Heart right ventricle (tissue), 16 donors: ENCODE results near the gene SLC25A34. TPM values are rescaled to one million over a fixed set of nuclear protein-coding genes. Genes with fewer than 3 reads are reported as not detected.

Source experiments
- ATAC-seq, 8 donors: fragments of 200-7000 bp; cut with Tn5 transposase; one replicate each; pipeline ENCODE4 v1.9.1; 2020; ENCODE audit warnings: mild to moderate bottlenecking in 8 of 8, moderate library complexity in 8 of 8, moderate number of reproducible peaks in 1 of 8
- DNase-seq, 2 donors: peaks; one replicate each; pipeline ENCODE4 v3.0.0-alpha.2; 2020
- H3K27ac ChIP-seq, 10 donors: fragments of 200-600 bp; sonication (generic) in 2 of 10; one replicate each; pipeline versions ENCODE4 v1.5.0 to v1.8.0; 2020 to 2022; ENCODE audit warnings: mild to moderate bottlenecking in 3 of 10
- H3K27me3 ChIP-seq, 7 donors: fragments of 200-600 bp; one replicate each; pipeline ENCODE4 v1.8.0; 2021 to 2022; ENCODE audit warnings: mild to moderate bottlenecking in 2 of 7
- H3K36me3 ChIP-seq, 9 donors: fragments of 200-600 bp; sonication (generic) in 1 of 9; one replicate each; pipeline versions ENCODE4 v1.5.0 to v1.8.0; 2020 to 2022; ENCODE audit warnings: mild to moderate bottlenecking in 2 of 9
- H3K4me1 ChIP-seq, 9 donors: fragments of 200-600 bp; sonication (generic) in 1 of 9; one replicate each; pipeline versions ENCODE4 v1.5.0 to v1.8.0; 2020 to 2022; ENCODE audit warnings: mild to moderate bottlenecking in 4 of 9
- H3K4me3 ChIP-seq, 10 donors: fragments of 200-600 bp; sonication (generic) in 2 of 10; one replicate each; pipeline versions ENCODE4 v1.5.0 to v1.8.0; 2020 to 2022; ENCODE audit warnings: mild to moderate bottlenecking in 7 of 10, moderate library complexity in 2 of 10
- H3K9me3 ChIP-seq, 11 donors: fragments of 200-600 bp in 10 of 11; sonication (generic) in 2 of 11; one replicate each; pipeline versions ENCODE4 v1.5.0 to v1.8.0; 2013 to 2022; ENCODE audit warnings: mild to moderate bottlenecking in 2 of 11, control low read depth in 1 of 11, moderate library complexity in 1 of 11
- WGBS, 2 donors: extraction: QIAGEN DNeasy Blood & Tissue Kit; methylation state at CpG; one replicate each; pipeline ENCODE4 v1.1.7; 2013; ENCODE audit warnings: inconsistent platforms in 1 of 2; 5-methylcytosine and 5-hydroxymethylcytosine counted together
- intact Hi-C, 10 donors: fragments of 100-400 bp; cut with DNase I; formaldehyde crosslinking; loops; one replicate each; pipeline versions ENCODE4 v1.11.1 to v1.14.2; 2022
- polyA plus RNA-seq, 2 donors: library from polyadenylated mRNA; stranded (reverse); fragments of 200-250 nt; gene quantifications; one replicate each; pipeline ENCODE4 v1.2.3, GENCODE V29; 2013
- total RNA-seq, 10 donors: library from RNA; stranded (reverse); fragmentation: NEBNext Ultra II Directional in 3 of 10; extraction: Animal tissue kit (Norgen Biotek cat#: 25700) in 3 of 10; gene quantifications; one replicate each; pipeline versions ENCODE4 v1.2.1 to v1.2.4, GENCODE V29; 2021 to 2023
- TF ChIP-seq, protein P1 (sequence below), 9 donors: fragments of 200-600 bp; sonication (generic) in 2 of 9; IDR thresholded peaks; one replicate each; pipeline versions ENCODE4 v1.5.0 to v1.8.0; 2021 to 2022; ENCODE audit warnings: antibody characterized with exemption in 9 of 9, mild to moderate bottlenecking in 5 of 9, moderate library complexity in 1 of 9
- donor health status: Arrhythmogenic right ventricular cardiomyopathy.
- donor health status: ischemic (EF 13 %, LVEDD 7.1; RV severe dilation, severe dysfunction).
- donor health status: healthy with polysubstance abuse.
- donor health status: DM: no; HTN: yes; CAD: no.
- donor health status: DM: no; HTN: no; CAD: no.
- donor health status: ischemic (EF 25% LVEDD 6.9; RV normal size, moderate dysfunction).
- donor health status: ischemic (EF 25% LVEDD 5.7; RV mildly dilated, moderate dysfunction).
- donor health status: healthy.
- donor health status: DM: yes; HTN: yes; CAD: no.
- donor health status: Ischemic cardiomyopathy.
- donor health status: ischemic (EF 35%, LVEDD 5.7; RV mildly dilated, moderate dysfunction).
- donor health status: nonischemic (EF 11% LVEDD 7.7; RV severe dilation, severe dysfunction).
- donor health status: DM: yes; HTN: yes; CAD: no.
- donor health status: PGD.
- donor health status: ischemic (EF 29% LVEDD 5.4; RV normal size, mild dysfunction).
- donor health status: nonischemic (EF 23%, LVEDD 6.1; RV moderate dilation, normal function).

SLC25A34 gene
- total and polyA plus RNA-seq, 12 donors = 1.1 to 44.9 (median 13.6) TPM

DNA sequence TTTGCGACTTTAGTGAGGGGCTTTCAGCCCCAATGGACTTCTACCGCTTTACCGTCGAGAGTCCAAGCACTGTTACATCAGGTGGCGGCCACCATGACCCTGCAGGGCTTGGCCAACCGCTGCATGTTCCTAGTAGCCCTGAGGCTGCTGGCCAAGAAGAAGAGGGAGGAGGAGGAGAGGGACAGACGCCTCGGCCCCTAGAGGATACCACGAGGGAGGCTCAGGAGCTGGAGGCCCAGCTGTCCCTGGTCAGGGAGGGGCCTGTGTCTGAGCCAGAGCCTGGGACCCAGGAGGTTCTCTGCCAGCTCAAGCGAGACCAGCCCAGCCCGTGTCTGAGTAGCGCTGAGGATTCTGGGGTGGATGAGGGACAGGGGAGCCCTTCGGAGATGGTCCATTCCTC lies 8.6 kb upstream of the SLC25A34 start:
- ATAC-seq (peak in 5 of 8 donors; percentile 2 to 15 (median 10)), DNase-seq (no peak)
- WGBS, 2 donors = 70 to 71% methylated on average over 13 of the region's 13 CpGs

DNA sequence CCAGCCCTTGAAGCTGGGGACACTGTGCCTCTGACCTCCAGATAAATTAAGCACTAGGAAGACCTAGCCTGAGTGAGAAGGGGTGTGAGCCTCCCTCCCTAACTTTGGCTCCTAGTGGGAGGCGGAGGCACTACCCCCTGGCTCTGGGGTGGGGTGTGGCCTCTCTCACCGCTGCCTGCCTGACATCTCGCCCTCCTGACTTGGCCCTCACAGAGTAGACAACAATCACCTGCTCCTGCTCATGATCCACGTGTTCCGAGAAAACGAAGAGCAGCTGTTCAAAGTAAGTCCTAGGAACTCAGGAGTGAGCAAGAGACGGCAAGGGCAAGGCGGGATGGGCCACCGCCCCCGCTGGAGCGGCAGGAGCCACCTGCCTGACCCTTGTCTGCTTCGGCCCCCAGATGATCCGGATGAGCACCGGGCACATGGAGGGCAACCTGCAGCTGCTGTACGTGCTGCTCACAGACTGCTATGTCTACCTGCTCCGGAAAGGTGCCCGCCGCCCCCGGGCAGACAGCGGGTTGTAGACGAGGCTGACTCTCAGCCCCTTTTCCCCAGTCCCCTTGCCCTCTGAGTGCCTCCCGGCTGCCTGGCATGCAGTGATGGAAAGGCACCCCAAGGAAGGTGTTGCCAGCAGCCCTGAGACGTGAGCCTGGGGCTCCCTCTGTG lies 8.1 kb upstream of the SLC25A34 start:
- H3K36me3 ChIP-seq = peaks cover 5 to 100% (median 82%) of the 10 kb centered on the region in 9 donors
- no peak overlapping the region for H3K4me3 ChIP-seq
- H3K27ac ChIP-seq = peak overlapping the region in 4 of 10 donors; percentile 13 to 48 (median 19)
- intact Hi-C loops = loop anchor here in 1 of 10 donors (10.0 kb wide), 1 partner anchor 63 kb away; no protein-coding TSS in a partner anchor
- no peaks in the 10 kb centered on the region for H3K9me3 ChIP-seq
- ATAC-seq (peak in 5 of 8 donors; percentile 30 to 50 (median 41)), DNase-seq (no peak)
- no peaks in the 10 kb centered on the region for H3K27me3 ChIP-seq
- peaks cover 0 to 17% (median 5%) of the 10 kb centered on the region in 9 donors for H3K4me1 ChIP-seq
- WGBS, 2 donors = 87% methylated on average over 23 of the region's 23 CpGs
- TF ChIP-seq, protein P1, sequence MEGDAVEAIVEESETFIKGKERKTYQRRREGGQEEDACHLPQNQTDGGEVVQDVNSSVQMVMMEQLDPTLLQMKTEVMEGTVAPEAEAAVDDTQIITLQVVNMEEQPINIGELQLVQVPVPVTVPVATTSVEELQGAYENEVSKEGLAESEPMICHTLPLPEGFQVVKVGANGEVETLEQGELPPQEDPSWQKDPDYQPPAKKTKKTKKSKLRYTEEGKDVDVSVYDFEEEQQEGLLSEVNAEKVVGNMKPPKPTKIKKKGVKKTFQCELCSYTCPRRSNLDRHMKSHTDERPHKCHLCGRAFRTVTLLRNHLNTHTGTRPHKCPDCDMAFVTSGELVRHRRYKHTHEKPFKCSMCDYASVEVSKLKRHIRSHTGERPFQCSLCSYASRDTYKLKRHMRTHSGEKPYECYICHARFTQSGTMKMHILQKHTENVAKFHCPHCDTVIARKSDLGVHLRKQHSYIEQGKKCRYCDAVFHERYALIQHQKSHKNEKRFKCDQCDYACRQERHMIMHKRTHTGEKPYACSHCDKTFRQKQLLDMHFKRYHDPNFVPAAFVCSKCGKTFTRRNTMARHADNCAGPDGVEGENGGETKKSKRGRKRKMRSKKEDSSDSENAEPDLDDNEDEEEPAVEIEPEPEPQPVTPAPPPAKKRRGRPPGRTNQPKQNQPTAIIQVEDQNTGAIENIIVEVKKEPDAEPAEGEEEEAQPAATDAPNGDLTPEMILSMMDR (IDR thresholded peaks at IDR 0.05) = no peak

More for the DNA sequence above, 8.6 kb upstream of the SLC25A34 start:
- peaks cover 0 to 17% (median 5%) of the 10 kb centered on the region in 9 donors for H3K4me1 ChIP-seq
- H3K4me3 ChIP-seq = no peak overlapping the region
- H3K27ac ChIP-seq = peak overlapping the region in 3 of 10 donors; percentile 22 to 48 (median 34)
- peaks cover 5 to 100% (median 82%) of the 10 kb centered on the region in 9 donors for H3K36me3 ChIP-seq
- no peaks in the 10 kb centered on the region for H3K27me3 ChIP-seq
- no peaks in the 10 kb centered on the region for H3K9me3 ChIP-seq
- intact Hi-C loops = loop anchor here in 1 of 10 donors (10.0 kb wide), 1 partner anchor 63 kb away; no protein-coding TSS in a partner anchor
- TF ChIP-seq, protein P1 (IDR thresholded peaks at IDR 0.05) = no peak

DNA sequence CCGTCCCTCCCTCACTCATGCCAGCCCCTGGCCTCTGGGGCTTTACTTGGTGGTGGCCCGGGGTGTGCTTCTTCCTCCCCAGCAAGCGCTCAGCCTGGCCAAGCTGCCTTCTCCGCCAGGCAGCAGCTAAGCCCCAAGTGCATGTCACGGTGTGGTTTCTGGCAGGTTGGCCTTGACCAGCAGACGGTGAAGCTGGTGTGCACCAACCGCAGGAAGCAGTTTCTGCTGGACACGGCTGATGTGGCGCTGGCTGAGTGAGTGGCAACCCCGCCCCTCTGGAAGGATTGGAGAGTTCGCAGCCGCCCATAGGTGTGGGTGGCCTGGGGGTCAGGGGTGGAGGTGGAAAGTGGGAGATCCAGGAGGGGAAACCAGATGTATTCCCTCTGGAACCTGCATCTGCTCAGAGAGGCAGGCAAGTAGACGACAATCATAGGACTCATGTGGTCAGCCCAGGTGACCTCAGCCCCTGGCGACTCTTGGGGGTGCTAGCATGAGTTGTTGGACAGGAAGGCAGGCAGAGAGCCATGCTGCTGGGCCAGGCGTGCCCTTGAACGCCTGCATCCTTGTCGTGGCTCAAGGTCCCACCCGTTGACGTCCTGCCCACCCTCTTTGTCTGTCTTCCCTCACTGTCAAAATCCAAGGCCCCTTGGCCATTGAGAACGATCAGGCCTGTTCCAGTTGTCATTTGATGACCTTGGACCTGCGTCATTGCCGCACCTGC lies 7.0 kb upstream of the SLC25A34 start:
- intact Hi-C loops = loop anchor here in 1 of 10 donors (10.0 kb wide), 1 partner anchor 64 kb away; no protein-coding TSS in a partner anchor
- no peak overlapping the region for H3K4me3 ChIP-seq
- 71 to 86% methylated on average over 22 of the region's 22 CpGs for WGBS, 2 donors
- peak overlapping the region in 5 of 10 donors; percentile 13 to 47 (median 33) for H3K27ac ChIP-seq
- DNase-seq (no peak), ATAC-seq (peak in 2 of 8 donors; percentile 1 to 7)
- peaks cover 0 to 17% (median 5%) of the 10 kb centered on the region in 9 donors for H3K4me1 ChIP-seq
- H3K9me3 ChIP-seq = no peaks in the 10 kb centered on the region
- H3K36me3 ChIP-seq = peaks cover 5 to 100% (median 87%) of the 10 kb centered on the region in 9 donors
- H3K27me3 ChIP-seq = no peaks in the 10 kb centered on the region
- TF ChIP-seq, protein P1 (IDR thresholded peaks at IDR 0.05) = no peak

DNA sequence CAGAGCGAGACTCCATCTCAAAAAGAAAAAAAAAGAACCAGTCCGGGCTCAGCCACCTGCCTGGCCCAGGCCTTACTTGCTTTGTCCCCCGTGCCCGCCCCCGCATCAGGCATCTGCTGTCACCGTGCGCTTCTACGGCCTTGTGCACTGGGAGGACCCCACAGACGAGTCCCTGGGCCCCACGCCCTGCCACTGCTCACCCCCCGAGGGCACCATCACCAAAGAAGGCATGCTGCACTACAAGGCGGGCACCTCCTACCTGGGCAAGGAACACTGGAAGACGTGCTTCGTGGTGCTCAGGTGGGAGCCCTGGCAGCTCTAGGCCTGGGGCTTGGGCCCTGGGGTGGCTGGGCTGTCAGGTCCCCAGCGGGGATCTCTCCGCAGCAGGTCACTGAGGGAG lies 5.6 kb upstream of the SLC25A34 start:
- TF ChIP-seq, protein P1 (IDR thresholded peaks at IDR 0.05) = no peak

More for the DNA sequence above, 5.6 kb upstream of the SLC25A34 start:
- H3K27me3 ChIP-seq = no peaks in the 10 kb centered on the region
- 92 to 95% methylated on average over 16 of the region's 16 CpGs for WGBS, 2 donors
- H3K4me3 ChIP-seq = no peak overlapping the region
- H3K36me3 ChIP-seq = peaks cover 4 to 99% (median 85%) of the 10 kb centered on the region in 9 donors
- no peak for DNase-seq
- H3K4me1 ChIP-seq = peaks cover 0 to 24% (median 9%) of the 10 kb centered on the region in 9 donors
- ATAC-seq = no peak
- H3K27ac ChIP-seq = no peak overlapping the region
- intact Hi-C loops = loop anchor here in 1 of 10 donors (10.0 kb wide), 1 partner anchor 46 kb away; the partner anchor contains the start of gene PLEKHM2
- H3K9me3 ChIP-seq = no peaks in the 10 kb centered on the region
